OCI-LY1 (cell line): ENCODE measurements around the gene GOLGA8B.
"Not testable (repeated sequence)": the region's sequence is repeated elsewhere in the genome, so short reads cannot be mapped to it uniquely, and the experiment has no call there.

Experiments used
- CTCF ChIP-seq: fragments of 200-600 bp; sonication (generic), shearing (Covaris generic); IDR thresholded peaks from 2 replicates; pipeline ENCODE4 v1.5.1; 2017; ENCODE audit warnings: mild to moderate bottlenecking, antibody characterized with exemption, low read length, moderate library complexity, mixed read lengths
- EZH2 ChIP-seq: fragments of 200-600 bp; sonication (generic), shearing (Covaris generic); IDR thresholded peaks from 2 replicates; pipeline ENCODE4 v1.8.0; 2017; ENCODE audit warnings: borderline replicate concordance, mixed run types, mild to moderate bottlenecking, antibody characterized with exemption, low read length, moderate library complexity, mixed read lengths

DNA sequence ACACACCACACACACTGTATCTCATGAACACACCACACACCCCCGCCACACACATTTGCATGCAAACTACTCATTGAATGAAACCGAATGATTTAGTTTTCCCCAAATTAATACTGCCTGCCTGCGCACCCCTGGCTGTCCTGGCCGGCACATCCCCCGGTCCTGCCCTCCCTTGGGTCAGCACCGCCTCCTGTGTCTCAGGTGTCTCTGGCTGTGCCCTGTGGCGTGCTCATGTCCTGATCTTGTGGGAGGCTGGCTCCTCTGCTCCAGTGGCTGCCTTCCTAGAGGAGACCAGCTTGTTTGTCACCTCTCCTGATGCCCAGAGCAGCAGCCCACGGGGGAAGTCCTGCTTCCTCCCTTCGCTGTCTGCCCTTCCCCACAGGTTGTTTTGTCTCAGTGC lies 28.7 kb downstream of the GOLGA8B start:
- not testable (repeated sequence) for TF ChIP-seq CTCF, EZH2
